HG03558 (cell line): ENCODE results near the gene PALB2.

ENCODE experiments used
- ATAC-seq: cut with Tn5 transposase; IDR thresholded peaks from one replicate; pipeline ENCODE4 v1.9.1; 2021; ENCODE audit warnings: moderate number of reproducible peaks; ENCODE audit not compliant: unreplicated experiment; ENCODE audit errors: extremely low read depth

Gene PALB2

GRCh38 chr16:23640931-23641765 lies at the start of gene PALB2, which contains the start of gene DCTN5:
Gene PALB2, minus strand, starts transcription at chr16:23641310. Its CDS starts 153 bp downstream, at chr16:23641157.
Gene DCTN5, plus strand, starts transcription at chr16:23641466. Its CDS starts 77 bp downstream, at chr16:23641543.
- peak; percentile 83 for ATAC-seq

GRCh38 chr16:23689442-23690187 lies 48.5 kb upstream of the PALB2 start:
- ATAC-seq: no peak

GRCh38 chr16:23687034-23687808 lies 46.1 kb upstream of the PALB2 start:
- ATAC-seq: no peak

GRCh38 chr16:23683487-23683886 lies 42.4 kb upstream of the PALB2 start:
- no peak for ATAC-seq

- ATAC-seq: no peak
These were observed 41.1 kb upstream of the PALB2 start for GRCh38 chr16:23682181-23682580.

- ATAC-seq: no peak
These were observed 38.9 kb upstream of the PALB2 start for GRCh38 chr16:23679986-23680336.

GRCh38 chr16:23679274-23679985 lies 38.3 kb upstream of the PALB2 start:
- ATAC-seq: no peak

- peak; percentile 71 for ATAC-seq
These were observed 37.5 kb upstream of the PALB2 start, which contains the start of gene PLK1 for GRCh38 chr16:23678430-23679273. Gene PLK1, plus strand, starts transcription at chr16:23678889. Its CDS starts 44 bp downstream, at chr16:23678933.

- no peak for ATAC-seq
These were observed 35.9 kb upstream of the PALB2 start for GRCh38 chr16:23676924-23677480.

- ATAC-seq: no peak
These were observed 33.0 kb upstream of the PALB2 start for GRCh38 chr16:23673971-23674614.

GRCh38 chr16:23670137-23670776 lies 29.1 kb upstream of the PALB2 start:
- ATAC-seq: peak; percentile 86

GRCh38 chr16:23668873-23669272 lies 27.8 kb upstream of the PALB2 start:
- no peak for ATAC-seq

- ATAC-seq: no peak
These were observed 27.1 kb upstream of the PALB2 start for GRCh38 chr16:23668225-23668624.

GRCh38 chr16:23667355-23667659 lies 26.2 kb upstream of the PALB2 start:
- ATAC-seq: no peak

GRCh38 chr16:23666571-23667354 lies 25.7 kb upstream of the PALB2 start:
- ATAC-seq: no peak

GRCh38 chr16:23663918-23664317 lies 22.8 kb upstream of the PALB2 start:
- ATAC-seq: no peak

GRCh38 chr16:23651943-23652468 lies 10.9 kb upstream of the PALB2 start:
- ATAC-seq: no peak
